GM23248 (cell line): ENCODE data around the gene HOXD12.

Source experiments
- EZH2 ChIP-seq: fragments of 200-600 bp; sonication (generic); IDR thresholded peaks from 2 replicates; pipeline ENCODE4 v1.6.1; 2018; ENCODE audit warnings: antibody characterized with exemption, mild to moderate bottlenecking; ENCODE audit not compliant: insufficient read depth, poor library complexity, severe bottlenecking
- EZH2phosphoT487 ChIP-seq: fragments of 200-600 bp; sonication (generic); IDR thresholded peaks from 2 replicates; pipeline ENCODE4 v1.6.1; 2018; ENCODE audit warnings: antibody characterized with exemption, moderate library complexity, mild to moderate bottlenecking, low read depth; ENCODE audit not compliant: insufficient read depth

DNA sequence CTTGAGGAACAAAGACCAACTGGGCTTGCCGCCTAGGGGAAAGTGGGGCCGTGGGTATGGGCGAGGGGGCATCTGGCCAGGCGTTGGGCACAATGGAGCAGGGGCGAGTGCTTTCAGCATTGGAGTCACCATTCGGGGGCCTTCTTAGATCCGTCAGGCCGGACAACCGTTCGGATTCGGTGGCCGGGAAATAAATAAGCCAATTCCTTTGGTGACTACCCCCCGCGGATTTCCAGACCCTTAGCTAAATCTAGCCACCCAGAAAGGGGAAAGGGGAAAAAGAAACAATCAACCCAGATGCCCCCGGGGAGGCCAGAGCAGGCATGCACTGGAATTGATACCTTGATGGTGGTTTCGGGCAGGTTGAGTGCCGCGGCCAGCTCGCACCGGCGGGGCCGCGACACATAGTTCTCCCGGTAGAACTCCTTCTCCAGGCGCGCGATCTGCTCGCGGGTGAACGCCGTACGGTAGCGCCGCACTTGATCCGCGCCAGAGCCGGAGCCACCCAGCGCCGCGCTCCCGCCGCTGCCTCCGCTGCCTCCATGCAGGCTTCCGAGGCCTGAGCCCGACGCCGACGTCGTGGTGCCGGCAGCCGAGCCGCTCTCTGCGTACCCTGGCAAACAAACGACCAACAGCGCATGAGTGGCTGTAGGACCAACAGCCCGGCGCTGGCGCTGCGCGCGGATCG is 17.6 kb upstream of the HOXD12 start:
- TF ChIP-seq EZH2 (no peak), EZH2phosphoT487 (peak; percentile 60; the same call in 1 of the 2 replicates)
